Measurements from ENCODE around the gene TOR1AIP1.

TOR1AIP1 gene

GRCh38 chr1:179883040-179883744, 1.1 kb downstream of the TOR1AIP1 start:
- peak in 3 of 5 experiments; percentile 15 to 79 (median 23) for DNase-seq

DNA sequence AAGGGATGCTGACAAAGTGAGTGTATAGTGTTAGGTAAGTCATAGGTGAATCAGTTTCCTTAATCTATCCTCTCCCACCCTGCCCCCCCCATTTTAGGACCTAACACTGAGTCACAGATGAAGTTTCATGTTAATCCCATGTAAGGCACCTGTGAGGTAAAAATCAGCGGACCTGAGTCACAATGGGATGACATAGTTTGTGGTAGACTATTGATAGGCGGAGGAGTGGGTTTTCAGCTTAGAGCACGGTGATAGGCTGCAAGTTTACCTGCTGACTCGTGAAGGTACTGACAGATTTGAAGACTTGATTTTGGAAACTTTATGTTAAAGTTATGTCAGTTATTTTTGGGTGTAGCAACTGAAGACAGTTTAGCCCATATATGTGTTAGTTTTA, 1.7 kb downstream of the TOR1AIP1 start:
- DNase-seq = peak in 4 of 5 experiments; percentile 21 to 93 (median 61)

- DNase-seq = no peak
Measured at GRCh38 chr1:179888071-179888470, 6.0 kb downstream of the TOR1AIP1 start.

GRCh38 chr1:179889589-179889988, 7.5 kb downstream of the TOR1AIP1 start:
- DNase-seq = no peak

GRCh38 chr1:179910934-179911333, 28.8 kb downstream of the TOR1AIP1 start:
- peak in 1 of 5 experiments; percentile 19 for DNase-seq

- DNase-seq = no peak
Measured at GRCh38 chr1:179911812-179912211, 29.7 kb downstream of the TOR1AIP1 start.

DNA sequence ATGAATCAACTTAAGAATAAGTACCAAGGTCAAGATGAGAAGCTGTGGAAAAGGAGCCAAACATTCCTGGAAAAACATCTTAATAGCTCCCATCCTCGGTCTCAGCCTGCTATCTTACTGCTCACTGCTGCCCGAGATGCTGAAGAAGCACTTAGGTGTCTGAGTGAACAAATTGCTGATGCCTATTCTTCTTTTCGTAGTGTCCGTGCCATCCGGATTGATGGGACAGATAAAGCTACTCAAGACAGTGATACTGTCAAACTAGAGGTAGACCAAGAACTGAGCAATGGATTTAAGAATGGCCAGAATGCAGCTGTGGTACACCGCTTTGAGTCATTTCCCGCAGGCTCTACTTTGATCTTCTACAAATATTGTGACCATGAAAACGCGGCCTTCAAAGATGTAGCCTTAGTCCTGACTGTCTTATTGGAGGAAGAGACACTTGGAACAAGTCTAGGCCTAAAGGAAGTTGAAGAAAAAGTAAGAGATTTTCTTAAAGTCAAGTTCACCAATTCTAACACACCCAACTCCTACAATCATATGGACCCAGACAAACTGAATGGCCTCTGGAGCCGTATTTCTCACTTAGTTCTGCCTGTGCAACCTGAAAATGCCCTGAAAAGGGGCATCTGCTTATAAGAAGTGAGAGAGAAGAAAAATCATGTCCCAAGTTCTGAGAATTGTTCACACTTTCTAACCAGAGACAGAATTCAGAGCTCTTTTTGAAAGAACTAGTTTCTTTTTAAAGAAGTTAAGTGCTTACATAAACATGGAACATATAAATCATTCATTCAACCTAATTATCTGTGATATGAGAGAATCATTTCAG, 35.7 kb downstream of the TOR1AIP1 start:
- peak in 2 of 5 experiments; percentile 2 to 9 for DNase-seq

DNA sequence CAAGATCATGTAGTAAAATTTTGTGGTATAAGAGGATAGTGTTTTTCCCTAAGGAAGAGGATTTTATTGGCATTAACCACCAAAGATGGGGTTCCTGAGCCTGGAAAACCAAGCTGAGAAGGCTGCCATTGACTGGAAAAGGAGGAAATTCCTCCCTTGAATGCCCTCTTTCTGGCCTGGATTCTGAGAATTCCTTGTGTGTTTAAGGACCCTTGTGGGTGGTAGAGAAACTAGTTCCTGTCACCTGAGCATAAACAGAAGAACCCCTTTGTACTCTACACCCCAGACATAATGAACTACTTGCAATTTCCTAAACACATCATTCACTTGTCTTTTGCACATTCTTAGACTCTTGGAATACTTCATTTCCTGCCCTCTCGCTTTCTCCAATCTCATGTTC, 39.4 kb downstream of the TOR1AIP1 start:
- no peak for DNase-seq

DNA sequence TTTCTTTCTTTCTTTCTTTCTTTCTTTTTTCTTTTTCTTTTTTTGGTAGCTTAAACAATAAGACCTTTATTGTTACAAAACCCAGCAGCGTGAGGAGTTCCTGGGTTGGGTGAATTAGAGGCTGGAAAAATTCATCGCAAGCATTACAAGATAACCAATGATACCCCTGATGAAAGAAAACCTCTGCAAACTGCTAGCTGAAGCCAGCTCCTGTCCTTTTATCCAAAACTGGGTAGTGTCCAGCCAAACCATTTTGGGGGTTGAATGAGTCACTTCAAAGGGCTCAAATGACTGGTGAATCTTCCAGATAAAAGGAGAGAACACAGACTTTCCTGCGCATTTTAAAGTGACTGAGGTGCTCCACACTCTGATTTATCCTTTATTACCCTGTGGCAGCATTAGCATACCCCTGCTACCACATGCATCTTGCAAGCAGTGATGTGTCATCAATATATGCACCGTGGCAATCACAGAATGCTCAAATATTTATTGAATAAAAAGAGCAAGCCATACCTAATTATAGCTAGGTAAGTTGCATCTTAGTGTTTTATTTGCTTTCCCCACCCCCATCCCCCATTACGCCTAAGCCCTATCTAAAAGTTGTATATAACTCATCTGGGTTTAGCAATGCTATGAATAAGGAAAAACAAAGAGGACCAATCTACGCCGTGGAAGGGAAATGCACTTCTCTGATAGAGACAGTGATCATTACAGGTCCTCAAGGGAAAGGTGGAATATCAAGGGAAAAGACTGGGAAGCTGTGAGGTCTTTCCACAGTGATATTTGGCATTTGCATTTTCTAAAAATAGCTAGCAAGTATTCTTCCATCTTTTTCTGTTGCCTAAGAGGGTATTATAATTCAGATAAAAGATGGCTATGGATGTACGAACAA, 40.1 kb downstream of the TOR1AIP1 start:
- DNase-seq = no peak

GRCh38 chr1:179923029-179923428, 40.9 kb downstream of the TOR1AIP1 start:
- no peak for DNase-seq

GRCh38 chr1:179924268-179924667, 42.2 kb downstream of the TOR1AIP1 start:
- no peak for DNase-seq

GRCh38 chr1:179925302-179925701, 43.2 kb downstream of the TOR1AIP1 start:
- DNase-seq = no peak

DNA sequence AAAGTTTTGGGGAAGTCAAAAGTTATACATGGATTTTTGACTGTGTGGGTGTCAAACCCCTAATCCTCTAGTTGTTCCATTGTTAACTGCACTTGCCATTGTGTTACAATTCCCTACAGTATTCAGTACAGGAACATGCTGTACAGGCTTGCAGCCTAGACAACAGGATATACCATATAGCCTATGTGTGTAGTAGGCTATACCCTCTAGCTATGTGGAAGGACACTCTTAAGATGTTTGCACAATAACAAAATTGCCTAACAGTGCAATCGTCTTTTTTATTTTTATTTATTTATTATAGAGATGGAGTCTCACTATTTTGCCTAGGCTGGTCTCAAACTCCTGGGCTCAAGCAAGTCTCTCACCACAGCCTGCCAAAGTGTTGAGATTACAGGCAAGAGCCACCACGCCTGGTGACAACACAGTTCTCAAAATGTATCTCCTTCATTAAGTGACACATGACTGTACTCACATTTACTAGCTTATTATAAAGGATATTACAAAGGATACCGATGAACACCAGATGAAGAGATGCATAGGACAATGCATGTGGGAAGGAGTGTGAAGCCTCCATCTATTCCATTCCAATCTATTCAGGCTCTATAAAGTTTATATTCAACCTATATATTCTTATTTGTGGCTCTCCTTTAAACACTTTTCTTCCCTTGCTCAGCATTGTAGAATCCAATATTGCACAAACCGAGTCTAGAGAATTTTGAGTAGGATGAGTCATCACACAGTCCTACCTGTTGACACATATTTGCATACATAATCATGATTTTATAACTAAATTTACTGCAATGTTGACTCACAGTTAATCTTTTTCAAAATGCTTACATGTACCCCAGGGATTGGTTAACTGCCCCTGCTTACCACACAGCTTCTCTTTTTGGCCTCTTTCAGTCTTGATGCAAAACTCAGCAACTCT, 44.1 kb downstream of the TOR1AIP1 start:
- DNase-seq = no peak

GRCh38 chr1:179926850-179927205, 44.7 kb downstream of the TOR1AIP1 start:
- no peak for DNase-seq

GRCh38 chr1:179929955-179930798, 48.1 kb downstream of the TOR1AIP1 start:
- no peak for DNase-seq

GRCh38 chr1:179930867-179931266, 48.8 kb downstream of the TOR1AIP1 start:
- no peak for DNase-seq

DNA sequence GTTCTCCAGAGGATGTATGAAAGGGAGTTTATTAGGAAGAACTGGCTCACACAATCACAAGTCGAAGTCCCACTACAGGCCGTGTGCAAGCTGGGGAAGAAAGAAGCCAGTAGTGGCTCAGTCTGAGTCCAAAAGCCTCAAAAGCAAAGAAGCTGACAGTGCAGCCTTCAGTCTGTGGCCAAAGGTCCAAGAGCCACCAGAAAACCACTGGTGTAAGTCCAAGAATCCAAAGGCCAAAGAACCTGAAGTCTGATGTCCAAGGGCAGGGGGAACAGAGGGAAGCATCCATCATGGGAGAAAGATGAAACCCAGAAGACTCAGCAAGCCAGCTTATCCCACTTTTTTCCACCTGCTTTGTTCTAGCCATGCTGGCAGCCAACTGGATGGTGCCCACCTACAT, 51.1 kb downstream of the TOR1AIP1 start:
- no peak for DNase-seq

DNA sequence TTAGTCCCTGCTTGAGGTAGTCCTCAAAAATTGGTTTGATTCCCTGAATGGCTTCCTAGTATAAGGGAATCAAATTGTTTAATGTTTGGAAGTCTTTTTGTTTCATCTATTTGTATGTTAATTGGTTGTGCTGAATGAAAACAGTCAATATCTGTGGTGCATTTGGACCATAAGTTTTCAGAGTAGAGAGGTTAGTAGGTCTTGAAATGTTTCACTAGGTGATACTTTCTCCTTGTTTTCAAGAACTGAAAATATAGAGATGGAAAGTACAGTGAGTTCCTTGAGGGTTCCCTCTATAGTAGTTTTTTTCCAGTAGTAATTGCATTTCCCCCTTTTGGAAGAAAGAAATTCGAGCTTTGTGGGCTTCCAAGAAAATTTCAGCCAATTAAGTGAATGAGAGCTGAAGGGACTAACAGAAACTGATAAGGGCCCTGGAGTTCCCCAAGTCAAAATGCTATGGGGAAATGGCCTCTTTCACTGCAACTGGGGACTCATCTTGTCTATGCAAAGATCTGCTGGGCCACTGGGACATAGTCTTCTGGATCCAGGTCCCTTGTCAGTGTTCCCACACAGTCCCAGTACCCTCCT, 53.9 kb downstream of the TOR1AIP1 start:
- no peak for DNase-seq

GRCh38 chr1:179937668-179938254, 55.7 kb downstream of the TOR1AIP1 start:
- DNase-seq = no peak

DNA sequence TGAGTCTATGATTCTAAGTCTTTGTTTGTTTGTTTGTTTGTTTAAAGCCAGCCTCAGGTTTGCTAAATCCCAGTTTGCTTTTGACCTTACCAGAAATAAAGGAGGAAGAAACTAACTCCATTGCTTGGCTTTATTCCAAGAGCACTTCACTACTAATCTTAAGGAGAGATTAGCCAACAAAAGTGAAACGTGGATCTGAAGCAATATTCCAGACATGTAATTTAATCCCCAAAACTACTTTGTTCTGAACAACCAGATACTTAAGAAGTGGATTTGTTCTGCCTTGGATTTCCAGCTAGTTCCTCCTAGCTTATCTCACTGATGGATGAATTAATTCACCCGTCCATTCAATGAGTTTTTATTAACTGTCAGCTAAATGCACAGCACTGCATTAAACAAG, 56.7 kb downstream of the TOR1AIP1 start:
- DNase-seq = no peak

Measured in T-helper 2 cell (primary cell).